Measurements from ENCODE around the gene IFIT1B. TPM values are rescaled to one million over a fixed set of nuclear protein-coding genes. Genes with fewer than 3 reads are reported as not detected.

Gene IFIT1B
- total and polyA plus RNA-seq, 2 experiments from 2014 or later: not detected

DNA sequence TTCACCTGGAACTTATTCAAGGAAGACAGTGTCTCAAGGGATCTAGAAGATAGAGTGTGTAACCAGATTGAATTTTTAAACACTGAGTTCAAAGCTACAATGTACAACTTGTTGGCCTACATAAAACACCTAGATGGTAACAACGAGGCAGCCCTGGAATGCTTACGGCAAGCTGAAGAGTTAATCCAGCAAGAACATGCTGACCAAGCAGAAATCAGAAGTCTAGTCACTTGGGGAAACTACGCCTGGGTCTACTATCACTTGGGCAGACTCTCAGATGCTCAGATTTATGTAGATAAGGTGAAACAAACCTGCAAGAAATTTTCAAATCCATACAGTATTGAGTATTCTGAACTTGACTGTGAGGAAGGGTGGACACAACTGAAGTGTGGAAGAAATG is 39.1 kb upstream of the IFIT1B start:
- H3K4me3 ChIP-seq: no peak overlapping the region
- no peak overlapping the region for H2AFZ ChIP-seq
- no peak for DNase-seq (ENCODE audit: low spot score)
- H3K79me2 ChIP-seq: peaks cover 17% of the 10 kb centered on the region
- no peak overlapping the region for H3K27ac ChIP-seq
- no peaks in the 10 kb centered on the region for H3K9me3 ChIP-seq (ENCODE audit: low read depth)
- no peaks in the 10 kb centered on the region for H3K36me3 ChIP-seq (replicated peaks; ENCODE audit: insufficient read depth, low read depth)
- H3K27me3 ChIP-seq: no peaks in the 10 kb centered on the region
- no peaks in the 10 kb centered on the region for H3K9me2 ChIP-seq (replicated peaks; ENCODE audit: insufficient read depth)
- 88% methylated on average over 3 of the region's 3 CpGs for WGBS (ENCODE audit: low lambda C conversion rate, missing lambda C conversion rate)
- TF ChIP-seq EZH2 (IDR thresholded peaks at IDR 0.05; ENCODE audit: borderline replicate concordance): no peak
- no peak for TF ChIP-seq CTCF (IDR thresholded peaks at IDR 0.05; ENCODE audit: poor library complexity)
- no peak for TF ChIP-seq EZH2phosphoT487 (IDR thresholded peaks at IDR 0.05; ENCODE audit: low read depth, severe bottlenecking, unreplicated experiment)
- H3K4me1 ChIP-seq (ENCODE audit: insufficient read depth): peaks cover 6% of the 10 kb centered on the region
- no peaks in the 10 kb centered on the region for H4K20me1 ChIP-seq (ENCODE audit: insufficient read depth, poor library complexity, severe bottlenecking)
- no peak overlapping the region for H3K4me2 ChIP-seq

DNA sequence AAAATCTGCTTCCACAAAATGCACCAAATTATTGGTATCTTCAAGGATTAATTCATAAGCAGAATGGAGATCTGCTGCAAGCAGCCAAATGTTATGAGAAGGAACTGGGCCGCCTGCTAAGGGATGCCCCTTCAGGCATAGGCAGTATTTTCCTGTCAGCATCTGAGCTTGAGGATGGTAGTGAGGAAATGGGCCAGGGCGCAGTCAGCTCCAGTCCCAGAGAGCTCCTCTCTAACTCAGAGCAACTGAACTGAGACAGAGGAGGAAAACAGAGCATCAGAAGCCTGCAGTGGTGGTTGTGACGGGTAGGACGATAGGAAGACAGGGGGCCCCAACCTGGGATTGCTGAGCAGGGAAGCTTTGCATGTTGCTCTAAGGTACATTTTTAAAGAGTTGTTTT is 38.0 kb upstream of the IFIT1B start:
- TF ChIP-seq CTCF (IDR thresholded peaks at IDR 0.05; ENCODE audit: poor library complexity) (no peak), EZH2 (IDR thresholded peaks at IDR 0.05; ENCODE audit: borderline replicate concordance) (no peak), EZH2phosphoT487 (IDR thresholded peaks at IDR 0.05; ENCODE audit: low read depth, severe bottlenecking, unreplicated experiment) (no peak)
- no peak overlapping the region for H3K27ac ChIP-seq
- H3K4me3 ChIP-seq: no peak overlapping the region
- H3K4me1 ChIP-seq (ENCODE audit: insufficient read depth): no peaks in the 10 kb centered on the region
- no peak for DNase-seq (ENCODE audit: low spot score)
- 87% methylated on average over 4 of the region's 4 CpGs for WGBS (ENCODE audit: low lambda C conversion rate, missing lambda C conversion rate)
- H3K9me3 ChIP-seq (ENCODE audit: low read depth): no peaks in the 10 kb centered on the region
- H2AFZ ChIP-seq: no peak overlapping the region
- H3K79me2 ChIP-seq: peaks cover 14% of the 10 kb centered on the region
- H3K9me2 ChIP-seq (replicated peaks; ENCODE audit: insufficient read depth): no peaks in the 10 kb centered on the region
- no peaks in the 10 kb centered on the region for H3K36me3 ChIP-seq (replicated peaks; ENCODE audit: insufficient read depth, low read depth)
- H4K20me1 ChIP-seq (ENCODE audit: insufficient read depth, poor library complexity, severe bottlenecking): no peaks in the 10 kb centered on the region
- H3K27me3 ChIP-seq: no peaks in the 10 kb centered on the region
- H3K4me2 ChIP-seq: no peak overlapping the region

DNA sequence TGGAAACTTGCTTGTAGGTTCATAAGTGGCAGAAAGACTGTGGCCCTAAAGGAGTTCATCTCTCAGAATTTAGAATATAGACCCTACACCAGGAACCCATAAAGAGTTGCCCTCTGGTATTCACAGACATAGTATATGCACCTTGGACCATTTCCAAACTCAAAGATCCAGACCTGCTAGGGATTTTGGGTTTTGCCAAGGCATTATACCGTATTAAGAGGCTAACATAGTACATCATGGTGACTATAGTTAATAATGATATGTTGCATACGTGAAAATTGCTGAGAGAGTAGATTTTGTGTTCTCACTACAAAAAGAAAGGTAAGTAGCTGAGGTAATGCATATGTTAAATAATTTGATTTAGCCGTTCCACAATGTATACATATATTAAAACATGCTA is 36.2 kb upstream of the IFIT1B start:
- Histone ChIP-seq H3K27me3 (no peaks in the 10 kb centered on the region), H3K9me3 (ENCODE audit: low read depth) (no peaks in the 10 kb centered on the region), H3K79me2 (peaks cover 3% of the 10 kb centered on the region), H3K4me2 (no peak overlapping the region), H3K36me3 (replicated peaks; ENCODE audit: insufficient read depth, low read depth) (no peaks in the 10 kb centered on the region), H2AFZ (no peak overlapping the region), H4K20me1 (ENCODE audit: insufficient read depth, poor library complexity, severe bottlenecking) (no peaks in the 10 kb centered on the region), H3K4me1 (ENCODE audit: insufficient read depth) (peaks cover 8% of the 10 kb centered on the region), H3K9me2 (replicated peaks; ENCODE audit: insufficient read depth) (no peaks in the 10 kb centered on the region), H3K27ac (peak overlapping the region; percentile 71), H3K4me3 (no peak overlapping the region)
- TF ChIP-seq EZH2phosphoT487 (IDR thresholded peaks at IDR 0.05; ENCODE audit: low read depth, severe bottlenecking, unreplicated experiment) (no peak), CTCF (IDR thresholded peaks at IDR 0.05; ENCODE audit: poor library complexity) (no peak), EZH2 (IDR thresholded peaks at IDR 0.05; ENCODE audit: borderline replicate concordance) (no peak)
- WGBS (ENCODE audit: low lambda C conversion rate, missing lambda C conversion rate): 90% methylated on average over 3 of the region's 3 CpGs
- no peak for DNase-seq (ENCODE audit: low spot score)
